ENCODE results near the gene SMAD3. TPM values are rescaled to one million over a fixed set of nuclear protein-coding genes. Genes with fewer than 3 reads are reported as not detected.

SMAD3 gene
- total and polyA plus RNA-seq, 2 of the 8 experiments (the other 6 are each of a cell fraction or from before 2014, with no cell fraction given) = 10.1 to 12.4 TPM

DNA sequence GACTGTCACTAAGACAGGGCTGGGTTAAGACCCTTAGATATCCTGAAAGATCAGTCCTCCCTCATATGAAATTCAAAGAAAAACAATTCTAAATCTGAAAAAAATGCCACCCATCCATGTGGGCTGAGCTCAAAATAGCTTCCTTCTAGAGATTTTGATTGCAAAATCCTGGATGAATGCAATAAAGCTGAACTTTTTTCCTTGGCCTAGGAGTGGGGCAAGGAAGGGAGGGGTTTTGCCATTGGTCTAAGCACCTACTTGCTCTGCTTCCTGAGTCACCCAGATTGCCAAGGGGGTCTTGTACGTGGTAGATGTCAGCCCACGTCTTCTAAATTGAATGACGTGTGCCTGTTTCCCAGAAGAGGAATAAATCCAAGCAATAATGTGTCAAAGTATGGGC is 15.3 kb upstream of the SMAD3 start:
- Histone ChIP-seq H2AK5ac (ENCODE audit: low read depth, low read length) (no peak overlapping the region), H3K4ac (replicated peaks; ENCODE audit: insufficient read length, low read depth, low read length) (no peak overlapping the region), H4K91ac (replicated peaks; ENCODE audit: insufficient read length, low read length) (no peak overlapping the region), H4K5ac (ENCODE audit: insufficient read length, low read depth, low read length) (no peak overlapping the region), H4K8ac (ENCODE audit: extremely low read depth, insufficient read depth, low read length) (no peak overlapping the region), H3K23ac (ENCODE audit: insufficient read length) (no peak overlapping the region), H2AFZ (ENCODE audit: low read length) (no peak overlapping the region), H2BK20ac (ENCODE audit: low read length) (peak overlapping the region; percentile 35; the same call in 1 of the 2 replicates), H3K9ac (replicated peaks in 1 of 4; ENCODE audit: extremely low read depth in 1 of 4, low read depth in 3 of 4, low read length in 3 of 4) (no peak overlapping the region), H3K27me3 (replicated peaks in 1 of 4; ENCODE audit: control insufficient read depth in 3 of 4, extremely low read depth in 1 of 4, insufficient read depth in 3 of 4, low read length in 3 of 4) (no peaks in the 10 kb centered on the region), H3K9me3 (ENCODE audit: insufficient read depth in 2 of 2, low read depth in 1 of 2, low read length in 1 of 2) (no peaks in the 10 kb centered on the region), H3K36me3 (ENCODE audit: control insufficient read depth in 2 of 4, insufficient read depth in 4 of 4, low read length in 3 of 4) (no peaks in the 10 kb centered on the region), H3K18ac (ENCODE audit: extremely low read depth, low read length) (0 out of 2 replicates have a peak overlapping the region, but pooled peaks have one; percentile 11), H3K14ac (ENCODE audit: insufficient read length) (no peak overlapping the region), H3K56ac (replicated peaks; ENCODE audit: insufficient read length, low read depth, low read length) (no peak overlapping the region), H3K4me3 (ENCODE audit: extremely low read depth in 1 of 4, insufficient read depth in 2 of 4, low read depth in 3 of 4, low read length in 4 of 4) (no peak overlapping the region), H3K79me2 (ENCODE audit: control insufficient read depth in 1 of 2, insufficient read depth in 2 of 2, low read length in 2 of 2) (no peaks in the 10 kb centered on the region), H3K79me1 (ENCODE audit: low read depth, low read length) (no peaks in the 10 kb centered on the region), H4K20me1 (replicated peaks in 1 of 2; ENCODE audit: control insufficient read depth in 1 of 2, insufficient read depth in 2 of 2, low read length in 2 of 2) (no peaks in the 10 kb centered on the region), H3K27ac (ENCODE audit: low read depth, low read length) (no peak overlapping the region), H2BK120ac (replicated peaks; ENCODE audit: low read depth, low read length) (no peak overlapping the region), H2BK15ac (ENCODE audit: low read length) (no peak overlapping the region), H2BK5ac (ENCODE audit: low read depth, low read length) (no peak overlapping the region), H3K23me2 (ENCODE audit: low read depth, low read length) (no peaks in the 10 kb centered on the region), H3K4me2 (ENCODE audit: insufficient read depth in 1 of 2, low read depth in 2 of 2, low read length in 2 of 2) (no peak overlapping the region), H3K4me1 (replicated peaks in 1 of 4; ENCODE audit: control insufficient read depth in 3 of 4, insufficient read depth in 4 of 4, low read length in 3 of 4) (peaks cover 0 to 5% (median 0%) of the 10 kb centered on the region in 4 experiments; a peak in 3 of 7 replicates), H2BK12ac (ENCODE audit: low read depth, low read length) (no peak overlapping the region)
- ChIA-PET POLR2A (ENCODE audit: partially characterized antibody) (interaction anchor here (1.9 kb wide), 1 partner anchor 13 kb away, joined by 12 read pairs; no protein-coding TSS in a partner anchor), CTCF (ENCODE audit: partially characterized antibody) (interaction anchor here (0.6 to 1.0 kb wide), 3 partner anchors 11 to 372 kb away, joined by 3 read pairs; no protein-coding TSS in a partner anchor)
- WGBS, 2 experiments (ENCODE audit: extremely low coverage in 1 of 2, insufficient coverage in 1 of 2, insufficient read length in 1 of 2, insufficient replicate concordance in 2 of 2, low coverage in 1 of 2, low lambda C conversion rate in 2 of 2, missing lambda C conversion rate in 1 of 2) = 95% methylated on average over 3 of the region's 3 CpGs; no CpG with 5 or more reads in 1 of the 2 experiments
- DNase-seq (ENCODE audit: low read depth in 1 of 2, low spot score in 2 of 2) (no peak), FAIRE-seq (no peak)
- no peak for TF ChIP-seq HDAC2 (IDR thresholded peaks at IDR 0.05; ENCODE audit: borderline replicate concordance in 1 of 2, low read depth in 2 of 2, low read length in 2 of 2)

All from H1 (cell line).